Breast epithelium (tissue), 3 donors: ENCODE measurements around the gene KCNQ2.

Experiments used
- POLR2AphosphoS5 ChIP-seq, 3 donors: sonication (generic); formaldehyde crosslinking; IDR thresholded peaks; one replicate each; pipeline ENCODE4 v1.6.1; 2017; ENCODE audit warnings: antibody characterized with exemption in 3 of 3
- TF ChIP-seq, protein P1 (sequence below), 3 donors: fragments of 450-650 bp; IDR thresholded peaks; one replicate each; pipeline ENCODE4 v1.5.1; 2016 to 2017; ENCODE audit warnings: antibody characterized with exemption in 3 of 3, mild to moderate bottlenecking in 3 of 3, moderate library complexity in 3 of 3

GRCh38 chr20:63499338-63499969 lies 27.0 kb upstream of the KCNQ2 start:
- TF ChIP-seq, protein P1, sequence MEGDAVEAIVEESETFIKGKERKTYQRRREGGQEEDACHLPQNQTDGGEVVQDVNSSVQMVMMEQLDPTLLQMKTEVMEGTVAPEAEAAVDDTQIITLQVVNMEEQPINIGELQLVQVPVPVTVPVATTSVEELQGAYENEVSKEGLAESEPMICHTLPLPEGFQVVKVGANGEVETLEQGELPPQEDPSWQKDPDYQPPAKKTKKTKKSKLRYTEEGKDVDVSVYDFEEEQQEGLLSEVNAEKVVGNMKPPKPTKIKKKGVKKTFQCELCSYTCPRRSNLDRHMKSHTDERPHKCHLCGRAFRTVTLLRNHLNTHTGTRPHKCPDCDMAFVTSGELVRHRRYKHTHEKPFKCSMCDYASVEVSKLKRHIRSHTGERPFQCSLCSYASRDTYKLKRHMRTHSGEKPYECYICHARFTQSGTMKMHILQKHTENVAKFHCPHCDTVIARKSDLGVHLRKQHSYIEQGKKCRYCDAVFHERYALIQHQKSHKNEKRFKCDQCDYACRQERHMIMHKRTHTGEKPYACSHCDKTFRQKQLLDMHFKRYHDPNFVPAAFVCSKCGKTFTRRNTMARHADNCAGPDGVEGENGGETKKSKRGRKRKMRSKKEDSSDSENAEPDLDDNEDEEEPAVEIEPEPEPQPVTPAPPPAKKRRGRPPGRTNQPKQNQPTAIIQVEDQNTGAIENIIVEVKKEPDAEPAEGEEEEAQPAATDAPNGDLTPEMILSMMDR (IDR thresholded peaks at IDR 0.05) = no peak
- no peak for TF ChIP-seq POLR2AphosphoS5 (IDR thresholded peaks at IDR 0.05)
